IgD-negative memory B cell (primary cell): ENCODE measurements around the gene UHMK1. TPM values are rescaled to one million over a fixed set of nuclear protein-coding genes. Genes with fewer than 3 reads are reported as not detected.
"Not testable (repeated sequence)": the region's sequence is repeated elsewhere in the genome, so short reads cannot be mapped to it uniquely, and the experiment has no call there.

ENCODE experiments used
- H3K27ac Mint-ChIP-seq, 3 donors: one replicate each; pipeline ENCODE4 v1.8.0; 2020 to 2022; ENCODE audit warnings: mild to moderate bottlenecking in 3 of 3, mixed read lengths in 3 of 3, moderate library complexity in 1 of 3
- H3K27me3 Mint-ChIP-seq: one replicate; pipeline ENCODE4 v1.8.0; 2021; ENCODE audit warnings: mixed read lengths
- H3K36me3 Mint-ChIP-seq: one replicate; pipeline ENCODE4 v1.8.0; 2020; ENCODE audit warnings: mild to moderate bottlenecking, mixed read lengths
- H3K4me1 Mint-ChIP-seq, 3 donors: one replicate each; pipeline ENCODE4 v1.8.0; 2020 to 2022; ENCODE audit warnings: mixed read lengths in 3 of 3, mild to moderate bottlenecking in 1 of 3
- H3K4me3 Mint-ChIP-seq, 4 donors: one replicate each; pipeline ENCODE4 v1.8.0; 2020 to 2022; ENCODE audit warnings: mild to moderate bottlenecking in 4 of 4, mixed read lengths in 4 of 4, moderate library complexity in 3 of 4
- H3K9me3 Mint-ChIP-seq, 3 donors: one replicate each; pipeline ENCODE4 v1.8.0; 2020 to 2021; ENCODE audit warnings: mixed read lengths in 3 of 3, mild to moderate bottlenecking in 1 of 3
- polyA plus RNA-seq: library from polyadenylated mRNA; unstranded; fragments of 300-500 nt; fragmentation: Illumina TruSeq; gene quantifications from one replicate; pipeline ENCODE4 v1.2.3, GENCODE V29; 2021

UHMK1 gene
- 53.7 TPM for polyA plus RNA-seq

GRCh38 chr1:162497723-162498495 is at the start of gene UHMK1:
Gene UHMK1, plus strand, starts transcription at chr1:162497818. Its CDS starts 183 bp downstream, at chr1:162498001.
- Mint-ChIP-seq H3K27me3 (peaks cover 1% of the 10 kb centered on the region), H3K27ac (peak within 1 kb of the TSS; percentile 89 to 97 (median 96)), H3K9me3 (no peaks in the 10 kb centered on the region), H3K4me1 (peaks cover 19 to 25% (median 22%) of the 10 kb centered on the region in 3 donors), H3K4me3 (peak within 1 kb of the TSS; percentile 89 to 97 (median 94)), H3K36me3 (no peaks in the 10 kb centered on the region)

DNA sequence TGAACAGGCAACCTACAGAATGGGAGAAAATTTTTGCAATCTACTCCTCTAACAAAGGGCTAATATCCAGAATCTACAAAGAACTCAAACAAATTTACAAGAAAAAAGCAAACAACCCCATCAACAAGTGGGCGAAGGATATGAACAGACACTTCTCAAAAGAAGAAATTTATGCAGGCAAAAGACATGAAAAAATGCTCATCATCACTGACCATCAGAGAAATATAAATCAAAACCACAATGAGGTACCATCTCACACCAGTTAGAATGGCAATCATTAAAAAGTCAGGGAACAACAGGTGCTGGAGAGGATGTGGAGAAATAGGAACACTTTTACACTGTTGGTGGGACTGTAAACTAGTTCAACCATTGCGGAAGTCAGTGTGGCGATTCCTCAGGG is 43.3 kb upstream of the UHMK1 start:
- not testable (repeated sequence) for H3K4me3 Mint-ChIP-seq, H3K36me3 Mint-ChIP-seq, H3K27ac Mint-ChIP-seq, H3K4me1 Mint-ChIP-seq, H3K9me3 Mint-ChIP-seq, H3K27me3 Mint-ChIP-seq

DNA sequence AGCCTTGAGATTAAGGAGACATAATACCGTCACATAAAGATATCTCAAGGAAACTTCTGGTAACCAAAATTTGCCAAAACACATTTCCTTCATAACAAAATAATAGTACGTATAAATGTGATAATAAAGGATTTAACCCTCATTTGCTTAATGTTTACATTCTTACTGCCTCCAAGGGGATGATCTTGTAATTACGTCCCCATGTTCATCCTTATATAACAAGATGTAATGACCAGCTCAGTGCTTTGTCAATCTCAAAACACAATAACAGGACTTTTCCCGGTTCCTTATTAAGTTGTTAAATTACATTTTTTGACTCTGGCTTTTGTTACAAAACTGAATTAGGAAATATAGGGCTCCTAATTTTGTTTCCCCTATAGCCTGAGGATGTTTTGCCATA is 41.3 kb upstream of the UHMK1 start:
- H3K27me3 Mint-ChIP-seq: no peaks in the 10 kb centered on the region
- peaks cover 0 to 4% (median 1%) of the 10 kb centered on the region in 3 donors for H3K9me3 Mint-ChIP-seq
- H3K27ac Mint-ChIP-seq: no peak overlapping the region
- no peaks in the 10 kb centered on the region for H3K36me3 Mint-ChIP-seq
- no peak overlapping the region for H3K4me3 Mint-ChIP-seq
- H3K4me1 Mint-ChIP-seq: no peaks in the 10 kb centered on the region

- peaks cover 0 to 4% (median 1%) of the 10 kb centered on the region in 3 donors for H3K9me3 Mint-ChIP-seq
- H3K4me1 Mint-ChIP-seq: no peaks in the 10 kb centered on the region
- H3K36me3 Mint-ChIP-seq: no peaks in the 10 kb centered on the region
- no peak overlapping the region for H3K4me3 Mint-ChIP-seq
- H3K27me3 Mint-ChIP-seq: no peaks in the 10 kb centered on the region
- H3K27ac Mint-ChIP-seq: no peak overlapping the region
Observed at GRCh38 chr1:162458236-162458635, 39.4 kb upstream of the UHMK1 start.

- H3K4me1 Mint-ChIP-seq, H3K9me3 Mint-ChIP-seq, H3K27ac Mint-ChIP-seq, H3K4me3 Mint-ChIP-seq, H3K36me3 Mint-ChIP-seq, H3K27me3 Mint-ChIP-seq: not testable (repeated sequence)
Observed at GRCh38 chr1:162462425-162462824, 35.2 kb upstream of the UHMK1 start.

DNA sequence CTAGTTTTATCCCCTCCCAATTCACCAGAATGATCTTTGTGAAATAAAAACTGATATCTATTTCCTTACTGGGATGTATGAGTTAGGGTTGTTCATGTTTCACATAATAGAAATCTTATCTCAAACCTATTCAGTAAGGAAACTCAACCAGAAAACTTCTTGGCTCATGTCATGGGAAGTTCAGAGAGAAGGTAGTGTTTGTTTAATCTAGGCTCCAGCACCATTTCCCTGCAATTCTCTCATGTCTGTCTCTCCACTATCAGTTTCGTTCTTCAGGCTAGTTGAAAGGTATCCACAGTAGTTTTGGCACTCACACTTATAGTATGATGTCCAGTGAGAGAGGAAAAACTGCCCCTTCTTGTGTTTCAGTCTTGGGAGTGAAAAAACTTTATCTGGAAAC is 34.6 kb upstream of the UHMK1 start:
- Mint-ChIP-seq H3K4me1 (no peaks in the 10 kb centered on the region), H3K36me3 (no peaks in the 10 kb centered on the region), H3K27me3 (no peaks in the 10 kb centered on the region), H3K9me3 (peaks cover 2 to 4% (median 3%) of the 10 kb centered on the region in 3 donors), H3K4me3 (no peak overlapping the region), H3K27ac (no peak overlapping the region)

GRCh38 chr1:162466797-162467196 is 30.8 kb upstream of the UHMK1 start:
- Mint-ChIP-seq H3K27ac (no peak overlapping the region), H3K4me3 (no peak overlapping the region), H3K36me3 (peaks cover 2% of the 10 kb centered on the region), H3K9me3 (peaks cover 2 to 3% (median 3%) of the 10 kb centered on the region in 3 donors), H3K4me1 (no peaks in the 10 kb centered on the region), H3K27me3 (no peaks in the 10 kb centered on the region)

GRCh38 chr1:162470216-162470615 is 27.4 kb upstream of the UHMK1 start:
- Mint-ChIP-seq H3K36me3 (peaks cover 2% of the 10 kb centered on the region), H3K27ac (peak overlapping the region in 1 of 3 donors; percentile 73), H3K4me1 (no peaks in the 10 kb centered on the region), H3K4me3 (no peak overlapping the region), H3K9me3 (peaks cover 0 to 4% (median 0%) of the 10 kb centered on the region in 3 donors), H3K27me3 (no peaks in the 10 kb centered on the region)

GRCh38 chr1:162471290-162471853 is 26.2 kb upstream of the UHMK1 start:
- Mint-ChIP-seq H3K9me3 (peaks cover 0 to 5% (median 4%) of the 10 kb centered on the region in 3 donors), H3K4me1 (no peaks in the 10 kb centered on the region)

DNA sequence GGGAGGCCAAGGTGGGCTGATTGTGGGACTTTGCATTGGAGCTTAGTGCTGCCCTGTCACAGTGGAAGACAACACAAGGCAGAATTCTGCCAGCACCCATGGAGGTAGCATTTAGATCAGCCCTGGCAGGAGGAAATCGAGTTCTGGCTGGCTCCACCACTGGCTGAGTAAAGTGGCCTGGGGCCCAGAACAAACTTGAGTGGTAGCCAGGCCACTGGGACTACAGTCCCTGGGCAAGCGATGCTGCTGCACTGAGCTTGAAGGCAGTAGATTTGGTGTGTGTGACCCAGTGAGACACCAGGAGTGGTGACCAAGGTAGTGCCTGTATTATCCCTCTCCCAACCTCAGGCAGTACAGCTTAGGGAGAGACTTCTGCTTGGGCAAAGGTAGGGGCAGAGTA is 22.5 kb upstream of the UHMK1 start:
- Mint-ChIP-seq H3K4me1 (no peaks in the 10 kb centered on the region), H3K27ac (no peak overlapping the region), H3K27me3 (peaks cover 2% of the 10 kb centered on the region), H3K4me3 (no peak overlapping the region), H3K9me3 (peaks cover 0 to 10% (median 9%) of the 10 kb centered on the region in 3 donors), H3K36me3 (peaks cover 5% of the 10 kb centered on the region)

More at GRCh38 chr1:162471290-162471853, 26.2 kb upstream of the UHMK1 start:
- Mint-ChIP-seq H3K36me3 (peaks cover 2% of the 10 kb centered on the region), H3K27me3 (no peaks in the 10 kb centered on the region), H3K27ac (peak overlapping the region in 1 of 3 donors; percentile 88), H3K4me3 (no peak overlapping the region)

DNA sequence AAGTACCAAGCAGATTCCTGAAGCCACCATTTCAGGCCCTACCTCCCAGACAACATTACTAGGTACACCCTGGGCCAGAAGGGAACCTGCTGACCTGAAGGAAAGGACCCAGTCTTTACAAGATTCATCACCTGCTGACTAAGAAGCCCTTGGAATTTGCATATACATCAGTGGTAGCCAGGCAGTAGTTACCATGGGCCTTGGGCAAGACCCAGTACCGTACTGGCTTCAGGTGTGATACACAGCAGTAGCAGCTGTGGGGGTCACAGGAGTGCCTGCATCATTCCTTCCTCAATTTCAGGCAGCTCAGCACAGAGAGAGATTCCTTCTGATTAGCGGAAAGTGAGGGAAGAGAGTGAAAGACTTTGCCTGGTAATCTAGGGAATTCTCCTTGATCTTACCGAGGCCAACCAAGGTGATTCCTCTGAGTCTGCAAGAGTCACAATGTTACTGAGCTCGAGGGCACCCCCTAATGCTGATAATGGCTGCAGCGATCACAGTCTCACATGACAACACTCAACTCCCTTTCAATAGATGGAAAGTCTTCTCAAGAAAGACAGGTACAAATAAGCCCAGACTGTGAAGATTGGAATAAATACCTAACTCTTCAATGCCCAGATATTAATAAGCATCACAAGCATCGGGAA is 22.0 kb upstream of the UHMK1 start:
- Mint-ChIP-seq H3K9me3 (peaks cover 0 to 13% (median 12%) of the 10 kb centered on the region in 3 donors), H3K4me3 (peak overlapping the region in 1 of 4 donors; percentile 37), H3K27ac (no peak overlapping the region), H3K4me1 (no peaks in the 10 kb centered on the region), H3K36me3 (peaks cover 5% of the 10 kb centered on the region), H3K27me3 (peaks cover 2% of the 10 kb centered on the region)

GRCh38 chr1:162476620-162477019 is 21.0 kb upstream of the UHMK1 start:
- Mint-ChIP-seq H3K27ac (no peak overlapping the region), H3K36me3 (peaks cover 4% of the 10 kb centered on the region), H3K27me3 (peaks cover 6% of the 10 kb centered on the region), H3K4me1 (no peaks in the 10 kb centered on the region), H3K4me3 (no peak overlapping the region), H3K9me3 (peaks cover 2 to 13% (median 12%) of the 10 kb centered on the region in 3 donors)

GRCh38 chr1:162485236-162485635 is 12.4 kb upstream of the UHMK1 start:
- H3K36me3 Mint-ChIP-seq: peaks cover 2% of the 10 kb centered on the region
- H3K27me3 Mint-ChIP-seq: peaks cover 24% of the 10 kb centered on the region
- H3K4me3 Mint-ChIP-seq: no peak overlapping the region
- no peak overlapping the region for H3K27ac Mint-ChIP-seq
- H3K4me1 Mint-ChIP-seq: peaks cover 0 to 2% (median 0%) of the 10 kb centered on the region in 3 donors
- peaks cover 2% of the 10 kb centered on the region in 3 donors for H3K9me3 Mint-ChIP-seq

GRCh38 chr1:162487241-162487640 is 10.4 kb upstream of the UHMK1 start:
- peaks cover 0 to 2% (median 0%) of the 10 kb centered on the region in 3 donors for H3K4me1 Mint-ChIP-seq
- no peak overlapping the region for H3K4me3 Mint-ChIP-seq
- peaks cover 25% of the 10 kb centered on the region for H3K27me3 Mint-ChIP-seq
- no peaks in the 10 kb centered on the region for H3K36me3 Mint-ChIP-seq
- no peaks in the 10 kb centered on the region for H3K9me3 Mint-ChIP-seq
- H3K27ac Mint-ChIP-seq: no peak overlapping the region

- H3K9me3 Mint-ChIP-seq: no peaks in the 10 kb centered on the region
- peaks cover 0 to 2% (median 0%) of the 10 kb centered on the region in 3 donors for H3K4me1 Mint-ChIP-seq
- no peak overlapping the region for H3K4me3 Mint-ChIP-seq
- H3K36me3 Mint-ChIP-seq: no peaks in the 10 kb centered on the region
- H3K27me3 Mint-ChIP-seq: peaks cover 25% of the 10 kb centered on the region
- no peak overlapping the region for H3K27ac Mint-ChIP-seq
Observed at GRCh38 chr1:162488219-162488618, 9.4 kb upstream of the UHMK1 start.
